Measurements from ENCODE around the gene RALGAPA2. TPM values are rescaled to one million over a fixed set of nuclear protein-coding genes. Genes with fewer than 3 reads are reported as not detected.

Gene RALGAPA2
- total and polyA plus RNA-seq, 2 experiments from 2014 or later: 14.5 to 35.5 TPM

GRCh38 chr20:20552076-20552475 is 160.4 kb downstream of the RALGAPA2 start:
- no peaks in the 10 kb centered on the region for H3K27me3 ChIP-seq
- H3K27ac ChIP-seq: no peak overlapping the region
- no peak for DNase-seq (ENCODE audit: low read depth in 1 of 2, low spot score in 1 of 2)
- H3K36me3 ChIP-seq: no peaks in the 10 kb centered on the region
- no peak for TF ChIP-seq CTCF (IDR thresholded peaks at IDR 0.05; ENCODE audit: low read depth, low read length)
- no peaks in the 10 kb centered on the region for H3K9me3 ChIP-seq (ENCODE audit: low read depth)
- H3K4me3 ChIP-seq: no peak overlapping the region
- no peaks in the 10 kb centered on the region for H3K4me1 ChIP-seq (ENCODE audit: low read depth)

- Histone ChIP-seq H3K27ac (no peak overlapping the region), H3K4me1 (ENCODE audit: low read depth) (no peaks in the 10 kb centered on the region), H3K9me3 (ENCODE audit: low read depth) (no peaks in the 10 kb centered on the region), H3K4me3 (no peak overlapping the region), H3K27me3 (no peaks in the 10 kb centered on the region), H3K36me3 (no peaks in the 10 kb centered on the region)
- TF ChIP-seq CTCF (IDR thresholded peaks at IDR 0.05; ENCODE audit: low read depth, low read length): no peak
- no peak for DNase-seq (ENCODE audit: low read depth in 1 of 2, low spot score in 1 of 2)
Measured at GRCh38 chr20:20551409-20551808, 161.0 kb downstream of the RALGAPA2 start.

GRCh38 chr20:20549704-20550103 is 162.7 kb downstream of the RALGAPA2 start:
- TF ChIP-seq CTCF (IDR thresholded peaks at IDR 0.05; ENCODE audit: low read depth, low read length): no peak
- Histone ChIP-seq H3K4me1 (ENCODE audit: low read depth) (no peaks in the 10 kb centered on the region), H3K27ac (no peak overlapping the region), H3K4me3 (no peak overlapping the region), H3K27me3 (no peaks in the 10 kb centered on the region), H3K9me3 (ENCODE audit: low read depth) (no peaks in the 10 kb centered on the region), H3K36me3 (no peaks in the 10 kb centered on the region)
- DNase-seq (ENCODE audit: low read depth in 1 of 2, low spot score in 1 of 2): peak in 1 of 2 donors; percentile 2

GRCh38 chr20:20549267-20549612 is 163.2 kb downstream of the RALGAPA2 start:
- Histone ChIP-seq H3K4me1 (ENCODE audit: low read depth) (no peaks in the 10 kb centered on the region), H3K27me3 (no peaks in the 10 kb centered on the region), H3K9me3 (ENCODE audit: low read depth) (no peaks in the 10 kb centered on the region), H3K27ac (no peak overlapping the region), H3K36me3 (no peaks in the 10 kb centered on the region), H3K4me3 (no peak overlapping the region)
- no peak for TF ChIP-seq CTCF (IDR thresholded peaks at IDR 0.05; ENCODE audit: low read depth, low read length)
- DNase-seq (ENCODE audit: low read depth in 1 of 2, low spot score in 1 of 2): peak in 1 of 2 donors; percentile 2

- no peak for TF ChIP-seq CTCF (IDR thresholded peaks at IDR 0.05; ENCODE audit: low read depth, low read length)
- H3K9me3 ChIP-seq (ENCODE audit: low read depth): no peaks in the 10 kb centered on the region
- no peak overlapping the region for H3K4me3 ChIP-seq
- no peak for DNase-seq (ENCODE audit: low read depth in 1 of 2, low spot score in 1 of 2)
- no peaks in the 10 kb centered on the region for H3K36me3 ChIP-seq
- no peak overlapping the region for H3K27ac ChIP-seq
- H3K27me3 ChIP-seq: no peaks in the 10 kb centered on the region
- no peaks in the 10 kb centered on the region for H3K4me1 ChIP-seq (ENCODE audit: low read depth)
Measured at GRCh38 chr20:20548527-20549266, 163.7 kb downstream of the RALGAPA2 start.
